ENCODE measurements around the gene ZNF217.
"Not testable (repeated sequence)": the region's sequence is repeated elsewhere in the genome, so short reads cannot be mapped to it uniquely, and the experiment has no call there.

ZNF217 gene

DNA sequence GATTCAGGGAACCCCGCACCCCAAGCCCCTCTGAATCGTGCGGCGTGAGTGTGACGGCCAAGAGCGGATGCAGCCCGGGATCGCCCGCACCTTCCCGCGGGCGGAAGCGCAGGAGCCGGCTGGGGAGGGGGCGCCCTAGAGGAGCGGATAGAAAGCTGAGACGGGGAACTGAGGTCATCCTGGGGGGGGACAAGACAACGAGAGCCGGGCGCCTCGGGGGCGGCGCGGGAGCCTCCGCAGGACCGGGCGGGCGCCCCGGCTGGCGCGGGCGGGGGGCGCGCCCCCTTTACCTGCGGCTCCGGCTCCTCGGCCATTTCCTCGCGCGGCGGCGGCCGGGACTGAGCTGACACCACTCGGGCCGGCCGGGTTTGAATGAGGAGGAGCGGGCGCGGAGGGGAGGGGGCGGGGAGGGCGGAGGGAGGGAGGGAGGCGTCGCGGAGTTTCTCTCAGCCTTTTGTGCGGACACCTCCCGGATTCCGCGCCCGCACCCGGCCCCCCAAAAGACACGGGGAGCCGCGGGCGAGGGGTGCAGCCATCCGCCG, at the start of gene ZNF217:
Gene ZNF217 (minus strand): TSS at position 374 of the 542 bp plus-strand sequence. CDS start 11,013 bp downstream, outside the sequence.
- H3K4me1 Mint-ChIP-seq (ENCODE audit: low read depth) = peaks cover 66% of the 10 kb centered on the region
- H3K27me3 Mint-ChIP-seq; H3K36me3 Mint-ChIP-seq; H3K9me3 Mint-ChIP-seq (ENCODE audit: low read depth): not testable (repeated sequence)
- peak within 1 kb of the TSS; percentile 100 for H3K27ac Mint-ChIP-seq
- H3K4me3 Mint-ChIP-seq = peak within 1 kb of the TSS; percentile 98

GRCh38 chr20:53643031-53643832, 49.6 kb upstream of the ZNF217 start:
- peak overlapping the region; percentile 84 for H3K4me3 Mint-ChIP-seq
- no peaks in the 10 kb centered on the region for H3K27me3 Mint-ChIP-seq
- peaks cover 57% of the 10 kb centered on the region for H3K4me1 Mint-ChIP-seq (ENCODE audit: low read depth)
- H3K36me3 Mint-ChIP-seq = no peaks in the 10 kb centered on the region
- no peaks in the 10 kb centered on the region for H3K9me3 Mint-ChIP-seq (ENCODE audit: low read depth)
- H3K27ac Mint-ChIP-seq = peak overlapping the region; percentile 98

DNA sequence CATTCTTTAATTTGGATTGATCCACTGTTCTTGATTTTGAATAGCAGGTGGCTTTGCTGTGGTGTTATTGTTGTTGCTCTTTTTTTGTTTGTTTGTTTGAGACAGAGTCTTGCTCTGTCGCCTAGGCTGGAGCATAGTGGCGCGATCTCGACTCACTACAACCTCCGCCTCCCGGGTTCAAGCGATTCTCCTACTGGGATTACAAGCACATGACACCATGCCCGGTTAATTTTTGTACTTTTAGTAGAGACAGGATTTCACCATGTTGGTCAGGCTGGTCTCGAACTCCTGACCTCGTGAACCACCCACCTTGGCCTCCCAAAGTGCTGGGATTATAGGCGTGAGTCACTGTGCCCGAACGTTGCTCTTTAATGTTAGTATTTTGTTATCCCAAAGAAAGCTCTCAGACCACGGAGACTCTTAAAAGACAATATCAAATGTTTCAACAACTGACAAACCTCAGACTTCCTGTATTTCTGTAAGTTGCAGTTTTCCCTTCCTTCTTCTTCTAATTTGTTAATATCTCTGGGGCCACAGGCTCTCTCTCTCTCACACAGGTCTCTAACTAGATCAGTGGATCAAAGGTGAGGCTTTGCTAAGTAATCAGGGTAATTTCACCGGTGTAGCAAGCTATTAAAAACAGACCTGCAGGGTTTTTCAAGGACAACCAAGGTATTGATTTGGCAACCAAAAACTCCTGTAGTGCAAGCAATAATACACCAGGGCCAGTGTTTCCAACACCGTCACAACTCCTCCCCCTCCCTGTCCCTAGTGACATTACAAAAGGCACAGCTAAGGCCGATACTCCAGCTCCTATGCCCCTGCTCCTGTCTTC, 48.8 kb upstream of the ZNF217 start:
- peak overlapping the region; percentile 84 for H3K4me3 Mint-ChIP-seq

DNA sequence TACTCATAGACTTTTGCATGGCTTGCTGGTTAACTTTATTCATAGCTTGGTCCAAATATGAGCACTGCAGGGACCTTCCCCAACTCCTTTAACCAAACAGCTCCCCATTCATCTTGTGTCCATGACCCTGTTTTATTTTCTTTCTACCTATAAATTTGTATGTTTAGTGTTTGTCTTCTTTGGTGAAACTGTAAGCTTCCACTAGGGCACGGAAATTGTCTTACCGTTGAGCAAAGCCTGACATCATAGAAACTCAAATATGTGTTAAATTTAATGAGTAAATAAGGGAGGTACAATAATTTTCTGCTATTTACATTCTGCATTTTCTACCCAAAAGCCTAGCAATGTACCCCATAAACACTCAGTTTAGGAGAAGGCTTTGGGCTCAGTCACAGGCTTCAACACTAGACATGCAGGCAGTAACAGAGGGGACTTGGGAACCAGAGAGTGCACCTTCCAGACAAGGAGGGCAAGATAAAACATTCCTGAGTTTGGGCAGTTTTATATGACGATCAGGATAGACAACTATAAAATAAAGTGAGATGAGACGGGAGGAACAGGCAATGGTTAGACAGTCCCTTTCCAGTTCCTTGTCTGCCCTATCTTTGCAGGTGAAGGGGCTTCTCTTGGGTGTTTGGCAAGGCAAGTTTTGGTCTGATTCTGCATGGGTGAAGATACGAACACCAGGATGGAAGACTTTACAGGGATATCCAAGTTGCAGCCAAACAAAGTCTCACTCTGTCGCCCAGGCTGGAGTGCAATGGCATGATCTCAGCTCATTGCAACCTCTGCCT, 46.2 kb upstream of the ZNF217 start:
- Mint-ChIP-seq H3K4me1 (ENCODE audit: low read depth) (peaks cover 60% of the 10 kb centered on the region), H3K36me3 (no peaks in the 10 kb centered on the region), H3K27me3 (no peaks in the 10 kb centered on the region), H3K9me3 (ENCODE audit: low read depth) (no peaks in the 10 kb centered on the region), H3K4me3 (no peak overlapping the region), H3K27ac (no peak overlapping the region)

More for the DNA sequence above, 48.8 kb upstream of the ZNF217 start:
- Mint-ChIP-seq H3K36me3 (no peaks in the 10 kb centered on the region), H3K27me3 (no peaks in the 10 kb centered on the region), H3K9me3 (ENCODE audit: low read depth) (no peaks in the 10 kb centered on the region), H3K4me1 (ENCODE audit: low read depth) (peaks cover 57% of the 10 kb centered on the region), H3K27ac (peak overlapping the region; percentile 98)

DNA sequence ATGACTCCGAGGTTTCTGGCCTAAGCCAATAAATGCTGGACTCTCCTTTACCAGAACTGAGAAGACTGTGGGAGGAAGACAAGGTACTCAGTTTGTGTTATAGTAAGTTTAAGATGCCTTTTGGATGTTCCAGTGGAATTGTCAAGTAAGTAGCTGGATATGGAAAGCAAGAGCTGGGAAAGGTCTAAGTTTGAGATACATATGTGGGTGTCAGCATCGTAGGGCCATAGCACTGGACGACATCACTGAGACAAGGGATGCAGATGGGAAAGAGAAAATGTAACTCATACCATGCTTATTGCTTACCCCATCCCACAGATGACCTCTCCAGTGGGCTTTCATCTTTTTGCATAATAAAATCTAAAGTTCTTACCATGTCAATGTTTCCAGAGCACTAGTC, 45.5 kb upstream of the ZNF217 start:
- no peak overlapping the region for H3K4me3 Mint-ChIP-seq
- no peaks in the 10 kb centered on the region for H3K36me3 Mint-ChIP-seq
- no peaks in the 10 kb centered on the region for H3K9me3 Mint-ChIP-seq (ENCODE audit: low read depth)
- peak overlapping the region; percentile 47 for H3K27ac Mint-ChIP-seq
- no peaks in the 10 kb centered on the region for H3K27me3 Mint-ChIP-seq
- peaks cover 60% of the 10 kb centered on the region for H3K4me1 Mint-ChIP-seq (ENCODE audit: low read depth)

GRCh38 chr20:53637310-53637709, 43.7 kb upstream of the ZNF217 start:
- not testable (repeated sequence) for H3K27ac Mint-ChIP-seq; H3K4me3 Mint-ChIP-seq; H3K27me3 Mint-ChIP-seq; H3K9me3 Mint-ChIP-seq (ENCODE audit: low read depth); H3K36me3 Mint-ChIP-seq
- peaks cover 43% of the 10 kb centered on the region for H3K4me1 Mint-ChIP-seq (ENCODE audit: low read depth)

- no peaks in the 10 kb centered on the region for H3K27me3 Mint-ChIP-seq
- H3K4me3 Mint-ChIP-seq = no peak overlapping the region
- peak overlapping the region; percentile 34 for H3K27ac Mint-ChIP-seq
- no peaks in the 10 kb centered on the region for H3K9me3 Mint-ChIP-seq (ENCODE audit: low read depth)
- peaks cover 40% of the 10 kb centered on the region for H3K4me1 Mint-ChIP-seq (ENCODE audit: low read depth)
- H3K36me3 Mint-ChIP-seq = no peaks in the 10 kb centered on the region
Measured at GRCh38 chr20:53636540-53637097, 43.0 kb upstream of the ZNF217 start.

DNA sequence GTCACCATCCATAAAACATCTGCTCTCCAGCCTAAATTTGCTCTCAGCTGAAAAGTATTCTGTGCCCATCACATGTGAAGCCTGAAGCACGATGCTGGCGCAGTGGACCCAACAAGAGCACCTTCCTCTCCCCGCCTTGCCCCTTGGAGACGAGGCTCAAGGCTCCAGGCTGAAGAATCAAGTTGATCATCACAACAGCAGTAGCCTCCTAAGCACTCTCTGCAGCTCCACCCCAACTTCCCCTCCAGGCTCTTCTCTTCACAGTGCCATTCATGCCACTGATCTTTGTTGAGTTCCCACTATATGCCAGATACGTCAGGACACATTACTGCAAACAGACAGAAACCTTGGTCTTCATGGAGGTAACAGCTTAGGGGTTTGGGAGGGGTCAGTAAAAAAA, 41.6 kb upstream of the ZNF217 start:
- H3K27ac Mint-ChIP-seq = no peak overlapping the region
- H3K4me3 Mint-ChIP-seq = no peak overlapping the region
- H3K4me1 Mint-ChIP-seq (ENCODE audit: low read depth) = peaks cover 34% of the 10 kb centered on the region
- no peaks in the 10 kb centered on the region for H3K36me3 Mint-ChIP-seq
- H3K27me3 Mint-ChIP-seq = no peaks in the 10 kb centered on the region
- H3K9me3 Mint-ChIP-seq (ENCODE audit: low read depth) = no peaks in the 10 kb centered on the region

- Mint-ChIP-seq H3K27ac (no peak overlapping the region), H3K4me3 (no peak overlapping the region), H3K27me3 (no peaks in the 10 kb centered on the region), H3K36me3 (no peaks in the 10 kb centered on the region), H3K4me1 (ENCODE audit: low read depth) (peaks cover 32% of the 10 kb centered on the region), H3K9me3 (ENCODE audit: low read depth) (no peaks in the 10 kb centered on the region)
Measured at GRCh38 chr20:53631909-53632662, 38.4 kb upstream of the ZNF217 start.

- Mint-ChIP-seq H3K36me3 (no peaks in the 10 kb centered on the region), H3K9me3 (ENCODE audit: low read depth) (no peaks in the 10 kb centered on the region), H3K4me3 (no peak overlapping the region), H3K27me3 (no peaks in the 10 kb centered on the region), H3K27ac (no peak overlapping the region), H3K4me1 (ENCODE audit: low read depth) (peaks cover 21% of the 10 kb centered on the region)
Measured at GRCh38 chr20:53629436-53629835, 35.8 kb upstream of the ZNF217 start.

- peaks cover 22% of the 10 kb centered on the region for H3K4me1 Mint-ChIP-seq (ENCODE audit: low read depth)
- not testable (repeated sequence) for H3K36me3 Mint-ChIP-seq; H3K4me3 Mint-ChIP-seq; H3K27me3 Mint-ChIP-seq; H3K9me3 Mint-ChIP-seq (ENCODE audit: low read depth); H3K27ac Mint-ChIP-seq
Measured at GRCh38 chr20:53628758-53629157, 35.1 kb upstream of the ZNF217 start.

GRCh38 chr20:53628076-53628475, 34.4 kb upstream of the ZNF217 start:
- Mint-ChIP-seq H3K9me3 (ENCODE audit: low read depth) (no peaks in the 10 kb centered on the region), H3K27me3 (no peaks in the 10 kb centered on the region), H3K27ac (peak overlapping the region; percentile 86), H3K4me3 (no peak overlapping the region), H3K36me3 (no peaks in the 10 kb centered on the region), H3K4me1 (ENCODE audit: low read depth) (peaks cover 29% of the 10 kb centered on the region)

GRCh38 chr20:53627001-53627400, 33.4 kb upstream of the ZNF217 start:
- H3K4me3 Mint-ChIP-seq = not testable (repeated sequence)

DNA sequence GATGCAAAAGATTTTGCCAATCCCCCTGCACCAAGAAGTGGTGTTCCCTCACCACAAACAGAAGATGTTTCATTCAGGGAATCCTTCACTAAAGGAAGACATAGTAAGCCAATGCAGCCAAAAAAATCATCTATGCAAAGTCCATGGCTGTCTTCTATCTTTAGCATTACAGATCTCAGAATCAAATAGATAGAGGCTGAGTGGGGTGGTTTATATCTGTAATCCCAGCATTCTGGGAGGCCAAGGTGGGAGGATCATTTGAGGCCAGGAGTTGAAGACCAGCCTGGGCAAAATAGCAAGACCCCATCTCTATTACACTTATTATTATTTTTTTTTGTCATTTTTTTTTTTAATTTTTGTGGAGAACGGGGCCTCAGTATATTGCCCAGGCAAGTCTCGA, 32.9 kb upstream of the ZNF217 start:
- Mint-ChIP-seq H3K4me3 (no peak overlapping the region), H3K27ac (no peak overlapping the region), H3K9me3 (ENCODE audit: low read depth) (no peaks in the 10 kb centered on the region), H3K36me3 (no peaks in the 10 kb centered on the region), H3K27me3 (no peaks in the 10 kb centered on the region), H3K4me1 (ENCODE audit: low read depth) (peaks cover 42% of the 10 kb centered on the region)

More at GRCh38 chr20:53627001-53627400, 33.4 kb upstream of the ZNF217 start:
- H3K4me1 Mint-ChIP-seq (ENCODE audit: low read depth) = peaks cover 38% of the 10 kb centered on the region
- not testable (repeated sequence) for H3K9me3 Mint-ChIP-seq (ENCODE audit: low read depth); H3K27ac Mint-ChIP-seq; H3K36me3 Mint-ChIP-seq; H3K27me3 Mint-ChIP-seq
